GM12872 (cell line): ENCODE data around the gene CNOT6.

ENCODE experiments used
- CTCF ChIP-seq: IDR thresholded peaks from 3 replicates; pipeline ENCODE4 v1.5.1; 2011; ENCODE audit warnings: low read depth, mild to moderate bottlenecking, low read length, moderate library complexity; ENCODE audit not compliant: insufficient read depth

CNOT6 gene

GRCh38 chr5:180498378-180498777 lies 4.2 kb downstream of the CNOT6 start:
- TF ChIP-seq CTCF: no peak

- TF ChIP-seq CTCF: no peak
Measured at GRCh38 chr5:180499684-180500083, 5.5 kb downstream of the CNOT6 start.

- no peak for TF ChIP-seq CTCF
Measured at GRCh38 chr5:180507661-180508060, 13.5 kb downstream of the CNOT6 start.

GRCh38 chr5:180515294-180515693 lies 21.1 kb downstream of the CNOT6 start:
- TF ChIP-seq CTCF: no peak

- no peak for TF ChIP-seq CTCF
Measured at GRCh38 chr5:180516440-180516839, 22.3 kb downstream of the CNOT6 start.

GRCh38 chr5:180519098-180519497 lies 24.9 kb downstream of the CNOT6 start:
- no peak for TF ChIP-seq CTCF

- no peak for TF ChIP-seq CTCF
Measured at GRCh38 chr5:180521101-180521500, 26.9 kb downstream of the CNOT6 start.

GRCh38 chr5:180521591-180521990 lies 27.4 kb downstream of the CNOT6 start:
- no peak for TF ChIP-seq CTCF
